Gastrocnemius medialis (tissue), 4 donors: Measurements from ENCODE around the gene LAMA3.

ENCODE experiments used
- POLR2A ChIP-seq, 2 donors: fragments of 450-650 bp; IDR thresholded peaks; one replicate each; pipeline ENCODE4 v1.6.1; 2017; ENCODE audit warnings: antibody characterized with exemption in 2 of 2, mild to moderate bottlenecking in 2 of 2, moderate library complexity in 2 of 2
- TF ChIP-seq, protein P1 (sequence below), 5 experiments: fragments of 450-650 bp in 3 of 5; fragments of 200-600 bp in 2 of 5; sonication (generic) in 2 of 5; IDR thresholded peaks in 4 of 5; conservative IDR thresholded peaks in 1 of 5; 1 replicate in 4 of 5; 2 replicates in 1 of 5; pipeline ENCODE4 v1.5.1; 2016 to 2019; ENCODE audit warnings: antibody characterized with exemption in 5 of 5, mild to moderate bottlenecking in 3 of 5, moderate library complexity in 3 of 5

DNA sequence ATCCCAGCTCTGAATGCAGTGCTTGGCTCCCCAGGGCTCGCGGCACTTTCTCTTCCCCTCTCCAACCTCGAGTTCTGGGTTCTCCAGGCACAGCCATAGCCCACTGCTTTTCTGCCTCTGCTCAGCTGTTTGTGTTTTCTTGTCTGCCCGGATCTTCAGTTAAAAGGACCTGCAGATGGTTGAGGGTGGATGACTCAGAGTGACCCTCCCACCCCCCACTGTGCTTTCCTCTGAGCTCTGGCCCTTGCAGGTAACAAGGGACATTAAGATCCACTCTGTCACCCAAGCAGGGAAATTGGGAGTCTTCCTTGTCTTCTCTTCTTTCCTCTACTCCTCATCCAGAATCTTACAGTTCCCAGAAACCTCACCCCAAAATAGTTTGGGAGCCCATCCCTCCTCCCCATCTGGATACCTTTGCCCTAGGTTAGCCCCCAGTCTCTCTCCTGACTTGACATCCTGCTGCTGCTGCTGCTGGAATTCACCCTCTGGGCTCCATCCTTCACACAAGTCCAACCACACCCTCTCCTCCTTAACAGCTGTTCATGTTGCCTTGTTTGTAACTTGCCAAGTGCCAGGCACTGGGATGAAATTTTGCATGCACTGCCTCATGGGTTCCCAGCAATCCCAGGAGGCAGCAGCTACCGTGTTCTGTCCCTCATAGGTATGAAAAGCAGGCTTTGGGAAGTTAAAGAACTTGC lies 167.4 kb downstream of the LAMA3 start:
- TF ChIP-seq, protein P1, sequence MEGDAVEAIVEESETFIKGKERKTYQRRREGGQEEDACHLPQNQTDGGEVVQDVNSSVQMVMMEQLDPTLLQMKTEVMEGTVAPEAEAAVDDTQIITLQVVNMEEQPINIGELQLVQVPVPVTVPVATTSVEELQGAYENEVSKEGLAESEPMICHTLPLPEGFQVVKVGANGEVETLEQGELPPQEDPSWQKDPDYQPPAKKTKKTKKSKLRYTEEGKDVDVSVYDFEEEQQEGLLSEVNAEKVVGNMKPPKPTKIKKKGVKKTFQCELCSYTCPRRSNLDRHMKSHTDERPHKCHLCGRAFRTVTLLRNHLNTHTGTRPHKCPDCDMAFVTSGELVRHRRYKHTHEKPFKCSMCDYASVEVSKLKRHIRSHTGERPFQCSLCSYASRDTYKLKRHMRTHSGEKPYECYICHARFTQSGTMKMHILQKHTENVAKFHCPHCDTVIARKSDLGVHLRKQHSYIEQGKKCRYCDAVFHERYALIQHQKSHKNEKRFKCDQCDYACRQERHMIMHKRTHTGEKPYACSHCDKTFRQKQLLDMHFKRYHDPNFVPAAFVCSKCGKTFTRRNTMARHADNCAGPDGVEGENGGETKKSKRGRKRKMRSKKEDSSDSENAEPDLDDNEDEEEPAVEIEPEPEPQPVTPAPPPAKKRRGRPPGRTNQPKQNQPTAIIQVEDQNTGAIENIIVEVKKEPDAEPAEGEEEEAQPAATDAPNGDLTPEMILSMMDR (IDR thresholded peaks at IDR 0.05 in 4 of 5, conservative IDR thresholded peaks at IDR 0.05 in 1 of 5) = no peak
- no peak for TF ChIP-seq POLR2A (IDR thresholded peaks at IDR 0.05)
